Mesothelial cell of epicardium (in vitro differentiated cells): ENCODE results near the gene OLIG3. TPM values are rescaled to one million over a fixed set of nuclear protein-coding genes. Genes with fewer than 3 reads are reported as not detected.

Experiments used
- DNase-seq, 2 experiments: peaks; one replicate each; pipeline ENCODE4 v3.0.0; 2021; ENCODE audit warnings: low spot score in 2 of 2; ENCODE audit not compliant: unreplicated experiment in 2 of 2
- H3K27ac Mint-ChIP-seq: 2 replicates; pipeline ENCODE4 v1.8.0; 2021; ENCODE audit warnings: mixed read lengths
- H3K27me3 Mint-ChIP-seq: 2 replicates; pipeline ENCODE4 v1.8.0; 2021; ENCODE audit warnings: low read depth, mixed read lengths
- H3K36me3 Mint-ChIP-seq: 2 replicates; pipeline ENCODE4 v1.8.0; 2021; ENCODE audit warnings: mixed read lengths
- H3K4me1 Mint-ChIP-seq: 2 replicates; pipeline ENCODE4 v1.8.0; 2021; ENCODE audit warnings: mixed read lengths
- H3K4me3 Mint-ChIP-seq: 2 replicates; pipeline ENCODE4 v1.8.0; 2021; ENCODE audit warnings: mild to moderate bottlenecking, moderate library complexity, mixed read lengths
- H3K9me3 Mint-ChIP-seq: 2 replicates; pipeline ENCODE4 v1.8.0; 2021; ENCODE audit warnings: mixed read lengths
- CTCF ChIP-seq: fragments of 200-600 bp; sonication (generic); IDR thresholded peaks from one replicate; pipeline ENCODE4 v1.5.0; 2021; ENCODE audit warnings: antibody characterized with exemption; ENCODE audit not compliant: unreplicated experiment
- total RNA-seq: library from RNA; stranded (reverse); gene quantifications from 3 replicates; pipeline ENCODE4 v1.2.1, GENCODE V29; 2021

The OLIG3 gene
- total RNA-seq, 1 donor from 2014 or later: 0.34 TPM

GRCh38 chr6:137519629-137520176 is 25.5 kb upstream of the OLIG3 start:
- H3K27me3 Mint-ChIP-seq: peaks cover 69% of the 10 kb centered on the region
- H3K27ac Mint-ChIP-seq: no peak overlapping the region
- no peak for DNase-seq
- H3K9me3 Mint-ChIP-seq: no peaks in the 10 kb centered on the region
- H3K36me3 Mint-ChIP-seq: no peaks in the 10 kb centered on the region
- no peak overlapping the region for H3K4me3 Mint-ChIP-seq
- no peak for TF ChIP-seq CTCF
- H3K4me1 Mint-ChIP-seq: peaks cover 21% of the 10 kb centered on the region

- Mint-ChIP-seq H3K27ac (no peak overlapping the region), H3K4me1 (peaks cover 18% of the 10 kb centered on the region), H3K36me3 (no peaks in the 10 kb centered on the region), H3K27me3 (peaks cover 79% of the 10 kb centered on the region), H3K9me3 (no peaks in the 10 kb centered on the region), H3K4me3 (no peak overlapping the region)
- no peak for TF ChIP-seq CTCF
- no peak for DNase-seq
These were observed 24.3 kb upstream of the OLIG3 start for GRCh38 chr6:137518386-137518983.

- no peak for TF ChIP-seq CTCF
- DNase-seq: no peak
- Mint-ChIP-seq H3K36me3 (no peaks in the 10 kb centered on the region), H3K9me3 (peaks cover 3% of the 10 kb centered on the region), H3K4me1 (peaks cover 13% of the 10 kb centered on the region), H3K27me3 (peaks cover 92% of the 10 kb centered on the region), H3K27ac (no peak overlapping the region), H3K4me3 (no peak overlapping the region)
These were observed 20.2 kb upstream of the OLIG3 start for GRCh38 chr6:137514418-137514817.

- Mint-ChIP-seq H3K4me3 (no peak overlapping the region), H3K4me1 (peaks cover 3% of the 10 kb centered on the region), H3K27ac (no peak overlapping the region), H3K36me3 (no peaks in the 10 kb centered on the region), H3K9me3 (peaks cover 3% of the 10 kb centered on the region), H3K27me3 (peaks cover 92% of the 10 kb centered on the region)
- no peak for TF ChIP-seq CTCF
- no peak for DNase-seq
These were observed 18.8 kb upstream of the OLIG3 start for GRCh38 chr6:137512757-137513605.

- no peaks in the 10 kb centered on the region for H3K36me3 Mint-ChIP-seq
- no peak overlapping the region for H3K4me3 Mint-ChIP-seq
- H3K4me1 Mint-ChIP-seq: peaks cover 1% of the 10 kb centered on the region
- DNase-seq: no peak
- peaks cover 92% of the 10 kb centered on the region for H3K27me3 Mint-ChIP-seq
- no peak overlapping the region for H3K27ac Mint-ChIP-seq
- H3K9me3 Mint-ChIP-seq: peaks cover 3% of the 10 kb centered on the region
- TF ChIP-seq CTCF: no peak
These were observed 16.7 kb upstream of the OLIG3 start for GRCh38 chr6:137510923-137511322.
